ENCODE results near the gene POTEJ. TPM values are rescaled to one million over a fixed set of nuclear protein-coding genes. Genes with fewer than 3 reads are reported as not detected.
"Not testable (repeated sequence)": the region's sequence is repeated elsewhere in the genome, so short reads cannot be mapped to it uniquely, and the experiment has no call there.

The POTEJ gene
- polyA plus RNA-seq (2013, experiment 1 of 2): not detected
- polyA plus RNA-seq (2013, experiment 2 of 2): not detected

GRCh38 chr2:130611140-130611539 lies at the start of gene POTEJ:
POTEJ (plus strand) TSS chr2:130611440; CDS start chr2:130611533, 93 bp downstream.
- H3K4me3 ChIP-seq (ENCODE audit: insufficient read depth in 1 of 2, low read depth in 1 of 2, low read length in 2 of 2); H4K91ac ChIP-seq (ENCODE audit: low read length); H2AFZ ChIP-seq (ENCODE audit: low read depth, low read length); H3K27ac ChIP-seq (ENCODE audit: low read length, poor library complexity, severe bottlenecking); H3K9ac ChIP-seq (ENCODE audit: low read length); H3K23ac ChIP-seq (ENCODE audit: low read length in 2 of 2); H2BK12ac ChIP-seq (ENCODE audit: low read length in 2 of 2); H2BK120ac ChIP-seq (ENCODE audit: low read depth, low read length); H2BK15ac ChIP-seq (ENCODE audit: low read depth, poor library complexity, severe bottlenecking); H3K9me3 ChIP-seq (ENCODE audit: control insufficient read depth, low read length); H3K18ac ChIP-seq (ENCODE audit: low read depth in 1 of 2, low read length in 2 of 2); H2AK5ac ChIP-seq (ENCODE audit: low read length, severe bottlenecking); H3K36me3 ChIP-seq (ENCODE audit: control insufficient read depth in 1 of 2, insufficient read depth in 2 of 2, low read depth in 1 of 2, low read length in 2 of 2); H3K4me2 ChIP-seq (ENCODE audit: low read length, poor library complexity, severe bottlenecking); H3K27me3 ChIP-seq (ENCODE audit: control insufficient read depth in 1 of 2, insufficient read depth in 1 of 2, low read length in 2 of 2); H3K4ac ChIP-seq (ENCODE audit: low read depth in 1 of 2, low read length in 2 of 2); H2BK5ac ChIP-seq (ENCODE audit: low read depth, low read length, poor library complexity, severe bottlenecking); H3K14ac ChIP-seq (ENCODE audit: low read length in 2 of 2); H3K79me1 ChIP-seq (replicated peaks; ENCODE audit: low read length, poor library complexity, severe bottlenecking); DNase-seq; H4K8ac ChIP-seq (ENCODE audit: low read length); H3K4me1 ChIP-seq (ENCODE audit: control insufficient read depth, insufficient read depth, low read depth, low read length): not testable (repeated sequence)
- no CpG with 5 or more reads among the region's 13 CpGs for WGBS

DNA sequence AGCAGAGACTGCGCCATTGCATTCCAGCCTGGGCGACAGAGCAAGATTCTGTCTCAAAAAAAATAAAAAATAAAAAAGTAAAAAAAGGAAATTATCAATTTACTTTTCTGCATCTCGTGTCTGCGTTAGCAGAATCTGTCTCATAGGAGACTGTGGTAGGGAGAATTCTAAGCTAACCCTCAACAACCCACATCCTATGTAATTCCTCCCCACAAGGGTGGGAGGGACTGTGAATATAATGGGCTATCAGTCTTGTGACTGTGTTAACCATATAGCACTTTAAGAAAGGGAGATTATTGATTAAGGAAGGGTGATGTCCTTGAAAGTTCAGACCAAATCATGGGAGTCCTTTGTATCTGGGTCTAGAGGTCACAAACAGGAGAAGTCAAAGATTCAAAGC lies 45.1 kb upstream of the POTEJ start:
- not testable (repeated sequence) for H3K4me3 ChIP-seq (ENCODE audit: insufficient read depth in 1 of 2, low read depth in 1 of 2, low read length in 2 of 2); H3K36me3 ChIP-seq (ENCODE audit: control insufficient read depth in 1 of 2, insufficient read depth in 2 of 2, low read depth in 1 of 2, low read length in 2 of 2); H3K4me1 ChIP-seq (ENCODE audit: control insufficient read depth, insufficient read depth, low read depth, low read length); H4K91ac ChIP-seq (ENCODE audit: low read length); H2BK15ac ChIP-seq (ENCODE audit: low read depth, poor library complexity, severe bottlenecking); H2BK120ac ChIP-seq (ENCODE audit: low read depth, low read length); H3K18ac ChIP-seq (ENCODE audit: low read depth in 1 of 2, low read length in 2 of 2); H3K9me3 ChIP-seq (ENCODE audit: control insufficient read depth, low read length); H3K14ac ChIP-seq (ENCODE audit: low read length in 2 of 2); H4K8ac ChIP-seq (ENCODE audit: low read length); H3K79me1 ChIP-seq (replicated peaks; ENCODE audit: low read length, poor library complexity, severe bottlenecking); H2AFZ ChIP-seq (ENCODE audit: low read depth, low read length); H3K23ac ChIP-seq (ENCODE audit: low read length in 2 of 2); H2AK5ac ChIP-seq (ENCODE audit: low read length, severe bottlenecking); H3K27ac ChIP-seq (ENCODE audit: low read length, poor library complexity, severe bottlenecking); H3K4ac ChIP-seq (ENCODE audit: low read depth in 1 of 2, low read length in 2 of 2); H3K27me3 ChIP-seq (ENCODE audit: control insufficient read depth in 1 of 2, insufficient read depth in 1 of 2, low read length in 2 of 2); H2BK12ac ChIP-seq (ENCODE audit: low read length in 2 of 2); H3K4me2 ChIP-seq (ENCODE audit: low read length, poor library complexity, severe bottlenecking); DNase-seq; H3K9ac ChIP-seq (ENCODE audit: low read length); H2BK5ac ChIP-seq (ENCODE audit: low read depth, low read length, poor library complexity, severe bottlenecking)
- WGBS: no CpG with 5 or more reads among the region's 4 CpGs

DNA sequence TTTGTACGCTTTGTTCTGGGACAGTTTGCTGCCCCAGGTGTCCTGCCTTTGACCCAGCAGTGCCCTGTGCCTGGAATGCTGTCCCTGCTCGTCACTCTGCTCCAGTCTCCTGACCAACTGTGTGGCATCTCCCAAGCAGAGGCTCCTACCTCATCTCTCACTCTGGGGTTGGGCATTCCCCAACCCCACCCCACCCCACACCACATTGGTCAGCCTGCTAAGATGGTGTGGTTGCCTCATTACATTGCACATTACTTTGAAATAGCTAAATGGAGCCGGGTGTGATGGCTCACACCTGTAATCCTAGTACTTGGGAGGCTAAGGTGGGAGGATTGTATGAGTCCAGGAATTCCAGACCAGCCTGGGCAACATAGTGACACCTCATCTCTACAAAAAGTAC lies 39.3 kb upstream of the POTEJ start:
- H3K27me3 ChIP-seq (ENCODE audit: control insufficient read depth in 1 of 2, insufficient read depth in 1 of 2, low read length in 2 of 2); H3K79me1 ChIP-seq (replicated peaks; ENCODE audit: low read length, poor library complexity, severe bottlenecking): not testable (repeated sequence)

GRCh38 chr2:130574230-130574629 lies 37.0 kb upstream of the POTEJ start:
- not testable (repeated sequence) for H2AK5ac ChIP-seq (ENCODE audit: low read length, severe bottlenecking); H2BK12ac ChIP-seq (ENCODE audit: low read length in 2 of 2); H4K8ac ChIP-seq (ENCODE audit: low read length); H3K4me3 ChIP-seq (ENCODE audit: insufficient read depth in 1 of 2, low read depth in 1 of 2, low read length in 2 of 2); DNase-seq; H3K23ac ChIP-seq (ENCODE audit: low read length in 2 of 2); H2BK15ac ChIP-seq (ENCODE audit: low read depth, poor library complexity, severe bottlenecking); H3K9ac ChIP-seq (ENCODE audit: low read length); H3K9me3 ChIP-seq (ENCODE audit: control insufficient read depth, low read length); H2AFZ ChIP-seq (ENCODE audit: low read depth, low read length); H3K14ac ChIP-seq (ENCODE audit: low read length in 2 of 2); H3K18ac ChIP-seq (ENCODE audit: low read depth in 1 of 2, low read length in 2 of 2); H3K4me2 ChIP-seq (ENCODE audit: low read length, poor library complexity, severe bottlenecking); H3K4me1 ChIP-seq (ENCODE audit: control insufficient read depth, insufficient read depth, low read depth, low read length); H2BK5ac ChIP-seq (ENCODE audit: low read depth, low read length, poor library complexity, severe bottlenecking); H2BK120ac ChIP-seq (ENCODE audit: low read depth, low read length); H3K36me3 ChIP-seq (ENCODE audit: control insufficient read depth in 1 of 2, insufficient read depth in 2 of 2, low read depth in 1 of 2, low read length in 2 of 2); H3K4ac ChIP-seq (ENCODE audit: low read depth in 1 of 2, low read length in 2 of 2); H3K27me3 ChIP-seq (ENCODE audit: control insufficient read depth in 1 of 2, insufficient read depth in 1 of 2, low read length in 2 of 2); H3K27ac ChIP-seq (ENCODE audit: low read length, poor library complexity, severe bottlenecking); H3K79me1 ChIP-seq (replicated peaks; ENCODE audit: low read length, poor library complexity, severe bottlenecking); H4K91ac ChIP-seq (ENCODE audit: low read length)
- WGBS: no CpG with 5 or more reads among the region's 13 CpGs

More for the DNA sequence above, 39.3 kb upstream of the POTEJ start:
- H2BK12ac ChIP-seq (ENCODE audit: low read length in 2 of 2); H2BK5ac ChIP-seq (ENCODE audit: low read depth, low read length, poor library complexity, severe bottlenecking); DNase-seq; H3K9me3 ChIP-seq (ENCODE audit: control insufficient read depth, low read length); H3K4me3 ChIP-seq (ENCODE audit: insufficient read depth in 1 of 2, low read depth in 1 of 2, low read length in 2 of 2); H4K91ac ChIP-seq (ENCODE audit: low read length); H3K4me1 ChIP-seq (ENCODE audit: control insufficient read depth, insufficient read depth, low read depth, low read length); H2BK15ac ChIP-seq (ENCODE audit: low read depth, poor library complexity, severe bottlenecking); H3K4me2 ChIP-seq (ENCODE audit: low read length, poor library complexity, severe bottlenecking); H4K8ac ChIP-seq (ENCODE audit: low read length); H2BK120ac ChIP-seq (ENCODE audit: low read depth, low read length); H3K27ac ChIP-seq (ENCODE audit: low read length, poor library complexity, severe bottlenecking); H3K36me3 ChIP-seq (ENCODE audit: control insufficient read depth in 1 of 2, insufficient read depth in 2 of 2, low read depth in 1 of 2, low read length in 2 of 2); H2AK5ac ChIP-seq (ENCODE audit: low read length, severe bottlenecking); H3K9ac ChIP-seq (ENCODE audit: low read length); H3K23ac ChIP-seq (ENCODE audit: low read length in 2 of 2); H3K18ac ChIP-seq (ENCODE audit: low read depth in 1 of 2, low read length in 2 of 2); H3K14ac ChIP-seq (ENCODE audit: low read length in 2 of 2); H2AFZ ChIP-seq (ENCODE audit: low read depth, low read length); H3K4ac ChIP-seq (ENCODE audit: low read depth in 1 of 2, low read length in 2 of 2): not testable (repeated sequence)
- no CpG with 5 or more reads among the region's 3 CpGs for WGBS
